Measurements from ENCODE around the gene AGTPBP1. TPM values are rescaled to one million over a fixed set of nuclear protein-coding genes. Genes with fewer than 3 reads are reported as not detected.

The AGTPBP1 gene
- total RNA-seq, 1 donor from 2014 or later = 38.0 TPM

DNA sequence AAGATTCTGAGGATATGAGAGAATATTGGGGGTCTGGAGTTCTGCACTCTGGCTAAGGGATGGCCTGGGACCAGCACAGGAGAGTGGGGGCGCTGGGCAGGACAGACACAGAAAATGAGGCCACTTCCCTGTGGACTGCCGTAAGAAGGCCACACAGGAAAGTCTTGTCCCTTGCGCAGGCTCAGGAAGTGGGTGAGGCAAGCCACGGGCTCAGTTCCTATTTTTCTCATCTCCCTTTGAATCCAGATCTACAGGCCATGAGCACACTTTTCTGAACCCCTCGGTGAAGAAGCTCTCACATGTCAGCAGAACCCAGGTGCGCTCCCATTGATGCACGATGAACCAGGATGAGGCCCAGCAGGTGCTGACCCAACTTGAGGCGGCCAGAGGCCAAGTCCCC is 207.4 kb downstream of the AGTPBP1 start:
- no peak for DNase-seq

- DNase-seq = no peak
Measured at GRCh38 chr9:85533538-85533937, 208.2 kb downstream of the AGTPBP1 start.

- DNase-seq = no peak
Measured at GRCh38 chr9:85530721-85531120, 211.0 kb downstream of the AGTPBP1 start.

- DNase-seq = no peak
Measured at GRCh38 chr9:85528607-85529006, 213.1 kb downstream of the AGTPBP1 start.

- no peak for DNase-seq
Measured at GRCh38 chr9:85528142-85528541, 213.6 kb downstream of the AGTPBP1 start.

DNA sequence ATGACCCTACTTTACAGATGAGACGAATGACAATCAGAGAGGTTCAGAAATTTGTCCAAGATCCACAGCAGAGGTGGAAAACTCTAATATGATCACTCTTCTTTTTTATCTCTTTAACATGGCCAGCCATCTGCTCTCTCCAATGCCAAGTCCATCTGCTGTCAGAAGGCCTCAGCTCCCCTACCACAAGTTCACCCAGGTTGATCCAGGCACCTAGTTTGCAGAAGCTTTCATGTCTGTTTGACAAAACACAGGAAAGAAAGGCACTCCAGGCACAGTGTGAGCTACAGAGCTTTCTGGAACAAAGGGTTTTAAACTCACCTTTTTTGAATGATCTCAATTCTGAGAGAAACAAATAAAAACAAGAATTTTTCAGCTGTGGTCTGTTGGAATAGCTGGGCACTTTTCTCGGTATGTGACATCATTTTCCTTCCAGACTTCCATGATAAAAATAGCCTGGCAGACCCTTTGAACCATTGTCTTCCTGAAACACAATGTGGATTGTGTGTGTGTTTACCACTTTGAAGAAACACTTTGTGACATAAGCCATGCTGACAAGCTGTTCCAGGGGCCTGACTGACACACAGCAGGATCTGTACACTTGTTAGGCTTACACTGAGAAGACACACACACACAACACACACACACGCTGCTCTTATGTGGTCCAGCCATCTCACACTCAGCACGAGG is 214.3 kb downstream of the AGTPBP1 start:
- peak; percentile 22 for DNase-seq

GRCh38 chr9:85524531-85524930 is 217.2 kb downstream of the AGTPBP1 start:
- no peak for DNase-seq

DNA sequence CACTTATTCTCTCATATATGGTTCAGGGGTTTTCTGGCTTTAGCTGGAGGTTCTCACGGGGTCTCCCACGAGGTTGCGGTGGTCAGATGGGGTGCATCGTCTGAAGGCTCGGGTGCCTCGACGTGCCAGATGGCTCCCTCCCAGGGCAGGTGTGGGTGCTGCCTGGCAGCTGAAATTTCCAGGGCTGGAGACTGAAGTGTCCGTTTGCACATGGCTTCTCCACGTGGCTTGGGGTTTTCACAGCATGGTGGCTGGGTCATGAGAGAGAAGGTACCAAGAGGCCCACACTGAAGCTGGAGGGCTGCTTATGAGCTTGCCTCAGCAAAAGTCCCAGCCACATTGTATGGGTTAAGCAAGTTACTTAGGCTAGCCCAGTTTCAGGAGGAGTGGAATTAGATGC is 218.6 kb downstream of the AGTPBP1 start:
- DNase-seq = no peak

DNA sequence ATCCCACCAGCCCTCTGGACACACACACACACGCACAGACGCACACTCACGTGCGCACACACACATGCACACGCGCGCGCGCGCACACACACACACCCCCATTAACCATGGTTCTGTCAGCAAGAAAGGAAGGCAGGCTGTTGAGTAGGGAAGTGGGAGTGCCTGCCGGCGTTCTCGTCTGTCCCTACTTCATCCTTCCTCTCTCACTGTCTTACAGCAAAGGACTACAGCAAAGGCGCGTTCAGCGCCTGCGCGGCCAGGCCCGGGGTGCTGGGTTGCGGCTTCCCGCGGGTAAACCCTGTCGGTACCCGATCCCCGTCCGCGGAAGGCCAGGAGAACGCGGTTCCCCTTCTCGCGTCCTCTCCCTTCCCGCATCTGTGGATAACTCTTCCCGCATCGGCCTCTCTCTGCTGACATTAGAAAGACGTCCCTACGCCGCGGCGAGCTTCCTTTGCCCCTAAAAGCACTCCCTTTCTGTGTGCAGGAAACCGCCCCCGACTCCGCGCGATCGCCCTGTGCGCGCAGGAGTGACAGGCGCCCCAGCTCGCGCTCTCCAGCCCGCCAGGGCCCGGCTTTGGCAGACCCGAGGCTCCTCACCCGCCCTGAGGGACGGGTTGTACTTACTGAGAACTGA is 219.2 kb downstream of the AGTPBP1 start:
- DNase-seq = peak; percentile 65

GRCh38 chr9:85521371-85522197 is 220.2 kb downstream of the AGTPBP1 start:
- DNase-seq = peak; percentile 16

- no peak for DNase-seq
Measured at GRCh38 chr9:85516976-85517637, 224.6 kb downstream of the AGTPBP1 start.

- no peak for DNase-seq
Measured at GRCh38 chr9:85516455-85516854, 225.3 kb downstream of the AGTPBP1 start.

DNA sequence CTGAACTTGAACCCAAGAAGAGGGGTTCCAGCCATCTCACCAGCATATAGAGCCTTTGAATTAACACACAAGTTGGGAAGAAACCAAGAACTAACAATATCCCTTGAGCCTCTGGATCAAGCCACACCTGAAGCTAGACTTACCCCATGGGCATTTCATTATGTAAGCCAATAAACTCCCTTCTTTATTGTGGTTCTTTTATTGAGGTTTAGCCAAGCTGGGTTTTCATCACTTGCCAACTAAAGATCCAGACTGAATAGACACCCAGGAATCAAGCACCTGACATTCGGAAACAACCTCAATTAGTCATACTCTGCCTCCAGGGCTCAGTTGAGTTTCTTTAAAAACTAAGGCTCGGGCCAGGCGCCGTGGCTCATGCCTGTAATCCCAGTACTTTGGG is 226.7 kb downstream of the AGTPBP1 start:
- DNase-seq = no peak

GRCh38 chr9:85514256-85514655 is 227.5 kb downstream of the AGTPBP1 start:
- peak; percentile 26 for DNase-seq

GRCh38 chr9:85511746-85512145 is 230.0 kb downstream of the AGTPBP1 start:
- DNase-seq = no peak

DNA sequence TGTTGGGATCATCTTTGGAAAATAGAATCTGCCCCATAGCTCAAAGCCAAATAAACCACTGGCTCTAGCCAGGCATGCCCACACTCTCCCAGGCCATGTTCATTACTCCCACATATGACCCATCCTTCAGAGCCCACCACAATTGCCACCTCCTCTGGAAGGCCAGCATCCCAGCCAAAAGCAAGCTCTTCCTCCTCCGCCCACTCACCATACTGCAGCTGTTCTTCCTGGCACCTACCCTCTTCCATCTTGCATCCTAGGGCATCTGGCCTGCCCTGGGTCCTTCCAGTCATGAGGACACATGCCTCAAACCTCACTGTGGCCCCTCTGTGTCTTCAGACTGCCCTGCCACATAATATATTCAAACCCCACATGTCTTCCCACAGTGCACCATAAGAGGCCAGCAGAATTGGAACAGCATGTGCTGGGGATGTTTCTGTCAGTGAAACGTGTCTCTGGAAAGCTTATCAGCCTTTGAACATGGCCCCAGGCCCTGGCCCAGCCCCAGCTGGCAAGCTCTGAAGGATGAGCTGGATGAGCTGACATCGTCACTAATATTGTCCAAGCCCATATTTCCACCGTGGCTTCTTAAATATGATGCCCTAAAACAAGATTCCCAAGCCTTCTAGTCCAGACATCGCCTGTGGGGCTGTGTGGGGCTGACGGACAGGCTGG is 230.8 kb downstream of the AGTPBP1 start:
- DNase-seq = no peak

DNA sequence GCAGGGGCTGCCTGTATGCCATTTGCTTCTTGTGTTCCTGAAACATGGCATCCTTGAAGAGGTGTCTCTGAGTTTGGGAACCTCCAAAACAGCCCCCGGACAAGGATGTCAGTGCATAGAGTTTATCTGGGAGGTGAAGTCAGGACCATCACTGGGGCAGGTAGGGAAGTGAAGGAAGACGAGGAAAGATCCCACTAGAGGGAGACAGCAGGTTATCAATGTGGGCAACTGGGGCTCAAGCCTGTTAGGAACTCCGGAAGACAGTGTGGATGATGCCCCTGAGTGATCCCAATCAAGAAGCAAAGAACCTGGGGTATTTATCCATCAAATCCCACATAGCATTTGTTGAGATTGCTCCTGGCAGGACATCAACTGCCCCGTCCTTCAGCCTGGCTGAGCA is 233.1 kb downstream of the AGTPBP1 start:
- DNase-seq = no peak

- no peak for DNase-seq
Measured at GRCh38 chr9:85505612-85506011, 236.1 kb downstream of the AGTPBP1 start.

GRCh38 chr9:85502815-85503655 is 238.7 kb downstream of the AGTPBP1 start:
- no peak for DNase-seq

- no peak for DNase-seq
Measured at GRCh38 chr9:85501882-85502281, 239.9 kb downstream of the AGTPBP1 start.

- peak; percentile 65 for DNase-seq
Measured at GRCh38 chr9:85501456-85501855, 240.3 kb downstream of the AGTPBP1 start.

All from tongue (tissue), 2 donors.